Measurements from ENCODE around the gene FAM210A.
"Not testable (repeated sequence)": the region's sequence is repeated elsewhere in the genome, so short reads cannot be mapped to it uniquely, and the experiment has no call there.

The FAM210A gene

GRCh38 chr18:13700153-13700552 lies 26.2 kb downstream of the FAM210A start:
- DNase-seq: no peak

- DNase-seq: no peak
These were observed 29.4 kb downstream of the FAM210A start for GRCh38 chr18:13696961-13697360.

- DNase-seq: not testable (repeated sequence)
These were observed 31.0 kb downstream of the FAM210A start for GRCh38 chr18:13695337-13695736.

- DNase-seq: not testable (repeated sequence)
These were observed 36.3 kb downstream of the FAM210A start for GRCh38 chr18:13690060-13690459.

- no peak for DNase-seq
These were observed 37.9 kb downstream of the FAM210A start for GRCh38 chr18:13688191-13689136.

- DNase-seq: no peak
These were observed 41.8 kb downstream of the FAM210A start for GRCh38 chr18:13684546-13684945.

- no peak for DNase-seq
These were observed 44.7 kb downstream of the FAM210A start for GRCh38 chr18:13681701-13682100.

- no peak for DNase-seq
These were observed 45.7 kb downstream of the FAM210A start for GRCh38 chr18:13680612-13681011.

GRCh38 chr18:13677350-13677749 lies 49.0 kb downstream of the FAM210A start:
- DNase-seq: not testable (repeated sequence)

GRCh38 chr18:13676471-13676870 lies 49.9 kb downstream of the FAM210A start:
- DNase-seq: no peak

GRCh38 chr18:13672657-13673056 lies 53.7 kb downstream of the FAM210A start:
- no peak for DNase-seq

- DNase-seq: no peak
These were observed 64.5 kb downstream of the FAM210A start for GRCh38 chr18:13661779-13662256.

GRCh38 chr18:13661051-13661778 lies 65.1 kb downstream of the FAM210A start:
- DNase-seq: no peak

- DNase-seq: no peak
These were observed 65.8 kb downstream of the FAM210A start for GRCh38 chr18:13660510-13660909.

GRCh38 chr18:13658436-13659204 lies 67.7 kb downstream of the FAM210A start:
- no peak for DNase-seq

GRCh38 chr18:13657974-13658373 lies 68.4 kb downstream of the FAM210A start:
- DNase-seq: no peak

GRCh38 chr18:13653746-13654433 lies 72.5 kb downstream of the FAM210A start:
- DNase-seq: no peak

GRCh38 chr18:13649397-13650390 lies 76.7 kb downstream of the FAM210A start:
- DNase-seq: no peak

- DNase-seq: no peak
These were observed 78.6 kb downstream of the FAM210A start for GRCh38 chr18:13647761-13648160.

GRCh38 chr18:13646633-13647032 lies 79.7 kb downstream of the FAM210A start:
- no peak for DNase-seq

GRCh38 chr18:13645093-13645492 lies 81.3 kb downstream of the FAM210A start:
- no peak for DNase-seq

Data from NCI-H2081 (cell line).